HG02571 (cell line): Measurements from ENCODE around the gene PLCD4.

Source experiments
- ATAC-seq: cut with Tn5 transposase; IDR thresholded peaks from one replicate; pipeline ENCODE4 v1.9.1; 2021; ENCODE audit warnings: mild to moderate bottlenecking, moderate library complexity; ENCODE audit not compliant: unreplicated experiment

Gene PLCD4

DNA sequence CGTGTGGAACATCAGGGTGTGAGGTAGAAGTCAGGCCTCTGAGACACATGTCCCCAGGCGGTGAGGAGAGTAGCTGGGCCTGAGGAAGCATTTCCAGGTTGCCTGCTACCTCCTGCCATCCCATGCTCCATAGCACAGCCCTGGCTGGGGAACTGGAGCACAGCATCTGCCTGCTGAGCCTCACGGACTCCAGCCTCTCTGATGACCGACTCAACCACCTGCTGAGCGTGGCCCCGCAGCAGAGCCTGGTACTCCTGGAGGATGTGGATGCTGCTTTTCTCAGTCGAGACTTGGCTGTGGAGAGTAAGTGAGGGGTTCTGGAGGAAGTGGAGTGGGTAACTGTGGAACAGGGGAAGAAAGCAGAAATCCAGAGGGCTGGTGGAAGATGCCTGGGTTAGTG lies 54.7 kb downstream of the PLCD4 start:
- no peak for ATAC-seq

DNA sequence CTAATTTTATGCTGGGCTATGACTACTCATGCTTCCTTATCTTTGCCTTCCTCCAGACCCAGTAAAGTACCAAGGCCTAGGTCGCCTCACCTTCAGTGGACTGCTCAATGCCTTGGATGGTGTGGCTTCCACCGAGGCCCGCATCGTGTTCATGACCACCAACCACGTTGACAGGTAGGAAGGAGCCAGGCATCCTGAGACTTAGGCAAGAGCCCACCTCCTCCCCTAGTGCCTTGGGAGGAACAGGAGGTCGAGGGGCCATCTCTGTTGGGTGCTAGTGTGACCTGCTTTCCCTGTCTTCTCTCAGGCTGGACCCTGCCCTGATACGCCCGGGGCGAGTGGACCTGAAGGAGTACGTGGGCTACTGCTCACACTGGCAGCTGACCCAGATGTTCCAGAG lies 55.1 kb downstream of the PLCD4 start:
- no peak for ATAC-seq

DNA sequence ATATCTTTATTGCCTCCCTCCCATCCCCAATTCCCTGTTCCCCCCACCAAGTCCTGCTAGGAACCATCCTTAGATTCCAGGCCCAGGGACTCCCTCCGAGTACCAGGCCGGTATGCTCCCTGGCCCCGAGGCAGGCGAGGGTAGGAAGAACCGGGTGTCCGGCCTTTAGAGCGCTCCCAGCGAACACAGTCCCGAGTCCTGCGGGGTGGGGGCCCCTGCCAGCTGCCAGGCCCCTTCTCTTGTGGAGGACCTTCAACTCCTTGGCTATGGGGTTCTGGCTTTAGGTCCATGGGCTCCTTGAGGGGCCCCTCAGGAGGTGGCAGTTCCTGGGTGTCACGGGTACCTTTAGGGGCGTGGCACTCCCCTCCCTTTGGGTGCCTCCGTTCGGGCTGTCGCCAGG lies 56.2 kb downstream of the PLCD4 start:
- ATAC-seq = no peak

DNA sequence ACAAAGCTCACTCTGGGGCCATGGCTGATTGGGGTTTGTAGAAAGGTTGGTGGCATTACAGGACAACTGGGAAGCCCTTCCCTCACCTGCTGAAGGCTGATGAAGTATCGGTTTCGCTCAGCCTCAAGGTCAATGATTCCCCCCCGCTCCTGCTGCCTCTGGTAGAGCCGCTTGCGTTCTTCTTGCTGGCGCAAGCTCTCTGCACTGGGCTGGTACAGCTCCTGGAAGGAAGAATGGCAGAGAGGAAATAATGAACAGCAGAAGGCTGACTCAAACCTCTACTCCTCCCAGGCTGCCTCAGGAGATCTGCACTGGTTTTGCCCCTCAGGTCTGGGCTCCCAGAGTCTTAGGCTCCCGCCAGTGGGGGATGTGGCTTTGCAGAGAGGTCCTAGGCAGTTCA lies 57.0 kb downstream of the PLCD4 start:
- no peak for ATAC-seq

DNA sequence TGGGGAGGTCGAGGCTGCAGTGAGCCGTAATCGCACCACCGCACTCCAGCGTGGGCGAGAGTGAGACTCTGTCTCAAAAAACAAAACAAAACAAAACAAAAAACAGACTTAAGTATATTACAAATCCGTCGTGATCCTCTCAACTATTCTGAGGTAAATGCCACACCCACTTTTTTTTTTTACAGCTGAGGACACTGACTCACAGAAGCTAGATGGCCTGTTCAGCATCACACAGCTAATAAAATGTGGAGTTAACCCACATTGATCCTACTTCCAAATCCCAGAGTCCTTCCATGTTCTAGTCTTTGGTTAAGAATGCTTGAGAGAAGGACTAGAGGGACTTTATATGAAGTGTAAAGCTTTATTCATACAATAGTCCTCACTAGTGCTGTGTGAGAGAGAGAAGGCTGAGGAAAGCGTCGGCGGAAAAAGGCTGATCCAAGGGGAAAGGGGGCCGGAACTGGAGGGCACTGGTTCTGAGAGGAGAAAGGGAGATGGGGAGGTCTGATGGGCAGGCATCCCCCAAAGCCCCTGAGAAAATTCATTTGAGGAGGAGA lies 63.5 kb downstream of the PLCD4 start:
- no peak for ATAC-seq

DNA sequence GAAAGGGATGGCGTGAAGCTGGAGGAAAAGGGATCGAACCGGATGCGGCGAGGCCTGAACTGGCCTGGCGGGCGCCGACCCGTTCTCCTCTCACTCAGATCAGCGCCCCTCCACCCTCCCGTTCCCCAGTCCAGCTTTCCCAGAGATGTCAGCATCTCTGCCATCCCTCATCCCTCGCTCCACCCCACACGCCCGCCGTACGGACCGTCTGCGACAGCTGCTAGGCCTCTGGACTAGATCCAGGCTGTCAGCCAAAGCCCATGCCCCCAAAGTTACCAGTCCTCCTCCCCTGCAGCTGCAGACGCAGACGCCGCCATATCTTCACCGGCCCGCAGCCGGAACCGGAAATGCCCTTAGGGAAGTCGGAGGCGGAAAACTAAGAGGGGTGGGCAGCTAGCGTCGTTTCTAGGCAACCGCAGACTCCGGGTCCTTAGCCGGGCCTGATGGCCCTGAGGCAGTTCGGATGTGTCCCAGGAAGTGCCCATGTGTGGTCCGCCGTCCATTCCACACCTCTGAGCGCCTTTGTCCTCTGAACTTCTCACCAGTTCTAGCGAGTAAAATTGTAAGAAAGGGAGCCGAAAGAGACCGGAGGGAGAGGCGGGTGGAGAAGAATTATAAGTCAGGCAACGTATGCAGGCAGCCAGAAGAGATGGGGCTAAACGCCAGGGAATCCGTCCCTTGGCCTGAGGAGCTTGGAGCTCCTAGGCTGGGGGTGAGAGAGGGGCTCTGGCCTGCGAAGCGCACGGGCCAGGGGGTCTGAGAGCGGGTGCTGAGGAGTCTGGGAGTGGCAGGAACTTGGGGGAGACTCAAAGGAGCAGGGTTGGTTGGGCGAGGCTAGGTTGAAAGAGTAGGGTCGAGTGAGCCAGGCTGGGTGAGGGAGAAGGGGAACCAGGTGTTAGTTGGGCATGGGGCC lies 64.2 kb downstream of the PLCD4 start, which contains the start of the genes RNF25 and STK36:
TSS of gene RNF25 (minus strand) at position 349 of the 913 bp plus-strand sequence. CDS start at position 317, 32 bp downstream.
TSS of gene STK36 (plus strand) at position 433 of the 913 bp plus-strand sequence. CDS start 744 bp downstream, outside the sequence.
- peak; percentile 95 for ATAC-seq

DNA sequence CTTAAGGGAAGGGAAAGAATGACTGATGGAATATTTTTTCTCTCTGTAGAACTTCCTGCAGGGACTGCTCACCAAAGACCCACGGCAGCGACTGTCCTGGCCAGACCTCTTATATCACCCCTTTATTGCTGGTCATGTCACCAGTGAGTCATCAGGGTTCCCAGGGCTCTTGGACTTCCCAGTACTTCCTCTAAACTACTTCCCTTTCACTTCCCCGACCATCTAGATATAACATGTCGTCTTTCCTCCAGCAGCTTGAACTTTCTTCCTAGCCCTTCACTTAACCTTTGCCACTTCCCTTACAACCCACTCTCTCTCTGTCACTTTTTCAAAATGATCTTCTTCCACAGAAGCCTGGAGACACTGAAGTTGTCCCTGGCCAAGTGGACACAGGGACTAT lies 71.4 kb downstream of the PLCD4 start:
- no peak for ATAC-seq

DNA sequence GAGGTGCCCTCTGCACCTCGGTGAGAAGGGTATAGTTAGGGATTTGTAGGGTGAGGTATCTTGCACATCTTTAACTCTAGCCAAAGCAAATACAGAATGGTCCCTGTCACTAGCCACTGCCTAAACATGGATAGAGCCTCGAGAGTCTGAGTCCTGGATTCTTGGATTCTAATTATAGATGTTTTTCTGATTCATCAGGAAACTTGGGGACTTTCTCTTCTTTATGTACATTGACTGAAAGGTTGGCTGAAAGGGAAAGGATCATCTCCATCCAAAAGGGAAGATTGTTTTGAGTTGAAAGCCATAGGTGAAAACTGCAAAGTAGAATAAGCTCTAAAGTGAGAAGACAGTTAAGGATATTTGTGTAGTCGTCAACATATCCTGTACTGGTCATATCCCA lies 72.4 kb downstream of the PLCD4 start:
- no peak for ATAC-seq
